ENCODE measurements around the gene IGSF9.

Gene IGSF9

DNA sequence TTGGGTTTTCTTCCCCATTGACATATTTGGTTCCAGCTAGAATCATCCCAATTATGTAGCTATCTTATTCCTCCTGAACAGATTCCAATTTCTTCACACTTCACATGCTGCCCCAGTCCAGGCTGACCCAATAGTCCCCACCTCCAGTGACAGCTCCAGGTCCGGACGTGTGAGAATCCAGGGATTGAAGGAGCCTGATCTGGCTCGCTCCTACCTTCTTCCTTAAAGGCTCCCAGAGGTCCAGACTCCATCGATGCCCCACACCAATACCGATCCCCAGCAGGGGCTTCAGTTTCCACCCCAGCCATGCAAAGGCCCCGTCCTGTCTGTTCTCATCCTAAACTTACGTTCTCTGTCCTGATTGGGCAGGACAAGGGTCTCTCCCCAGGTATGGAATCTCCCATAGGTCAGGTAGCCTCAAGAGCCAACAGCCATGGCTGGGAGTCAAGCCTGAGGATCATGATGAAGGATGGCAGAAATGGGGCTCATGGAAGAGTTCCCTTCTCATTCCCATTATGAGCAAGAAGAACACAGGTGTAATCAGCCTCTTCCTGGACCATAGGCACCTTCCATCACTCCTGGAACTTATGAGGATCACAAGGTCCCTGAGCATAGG, 29.0 kb upstream of the IGSF9 start:
- DNase-seq (ENCODE audit: low read depth), result no peak

DNA sequence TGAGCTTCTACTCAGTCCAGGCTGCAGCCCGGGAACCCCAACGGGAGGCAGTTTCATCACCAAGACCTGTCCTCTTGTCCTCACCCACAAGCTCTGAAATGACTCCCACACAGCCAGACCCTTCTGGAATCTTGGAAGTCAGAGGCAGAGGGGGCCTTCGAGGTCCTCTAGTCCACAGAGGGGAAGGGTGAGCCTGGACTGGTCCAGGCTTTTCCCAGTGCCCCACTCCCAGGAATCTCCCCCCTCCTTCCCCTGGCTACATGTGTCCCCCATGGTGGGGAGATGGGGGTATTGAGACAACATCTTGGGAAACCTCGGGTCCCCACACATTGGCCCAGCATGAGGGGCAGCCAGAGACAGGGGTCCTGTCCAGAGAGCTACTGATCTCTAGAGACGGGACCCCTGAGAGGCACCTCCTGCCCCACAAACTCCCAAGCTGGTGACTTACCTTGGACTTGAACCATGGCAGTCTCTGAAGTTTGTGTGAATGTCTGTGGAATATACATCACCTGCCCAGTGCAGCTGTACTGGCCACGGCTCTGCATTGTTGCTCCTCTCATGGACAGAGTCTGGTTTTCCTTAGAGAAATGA, 28.0 kb upstream of the IGSF9 start:
- DNase-seq (ENCODE audit: low read depth), result no peak

DNA sequence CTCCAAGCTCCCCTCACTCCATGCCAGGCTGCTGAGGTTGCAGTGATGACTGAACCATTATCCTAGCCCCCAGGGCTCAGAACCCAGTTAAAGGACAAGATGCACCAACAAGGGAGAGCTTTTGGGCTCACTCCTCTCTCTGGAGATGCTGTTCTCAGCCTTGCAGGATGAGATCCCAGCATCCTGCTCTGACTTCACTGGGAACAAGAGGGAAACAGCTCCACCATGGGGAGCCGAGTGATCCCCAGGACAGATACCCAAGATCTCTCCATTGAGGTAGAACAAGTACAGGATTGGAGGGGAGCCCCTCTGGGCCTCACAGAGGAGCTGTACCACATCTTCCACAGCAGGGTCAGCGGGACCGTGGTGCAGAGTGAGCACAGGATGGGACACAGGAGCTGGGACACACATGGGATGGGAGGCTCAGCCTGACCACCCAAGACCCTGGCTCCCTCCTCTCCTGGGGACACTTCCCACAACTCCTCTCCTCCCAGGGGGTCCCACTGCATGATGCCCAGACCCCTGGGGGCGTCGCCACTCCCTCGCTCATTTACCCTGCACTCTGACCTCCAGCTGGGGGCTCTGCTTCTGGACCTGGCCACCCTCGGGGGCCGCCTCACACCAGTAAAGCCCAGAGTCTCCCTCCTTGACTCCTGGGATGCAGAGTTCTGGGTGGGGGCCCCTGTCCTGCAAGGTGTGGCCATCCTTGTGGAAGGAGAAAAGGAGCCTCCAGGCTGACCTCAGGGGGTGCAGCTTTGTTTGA, 27.2 kb upstream of the IGSF9 start:
- DNase-seq (ENCODE audit: low read depth), result no peak

DNA sequence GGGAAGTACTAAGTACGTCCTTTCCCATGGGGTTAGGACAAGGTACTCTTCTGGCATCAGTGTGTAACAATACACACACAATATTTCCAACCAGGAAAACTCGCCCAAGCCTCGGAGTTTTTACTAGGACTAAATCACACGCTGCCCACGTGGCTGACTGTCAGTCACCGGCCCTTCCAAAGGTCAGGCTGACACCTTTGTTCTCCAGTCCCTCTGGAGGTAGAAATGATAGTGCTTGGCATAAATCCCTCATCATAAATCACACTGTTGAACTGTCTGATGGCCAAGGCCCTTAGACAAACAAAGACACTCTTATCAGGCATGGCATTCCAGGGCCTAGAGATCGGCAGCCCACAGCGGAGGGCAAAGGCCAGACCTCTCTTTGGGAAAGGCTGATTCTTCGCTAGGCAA, 25.5 kb upstream of the IGSF9 start:
- no peak for DNase-seq (ENCODE audit: low read depth)

DNA sequence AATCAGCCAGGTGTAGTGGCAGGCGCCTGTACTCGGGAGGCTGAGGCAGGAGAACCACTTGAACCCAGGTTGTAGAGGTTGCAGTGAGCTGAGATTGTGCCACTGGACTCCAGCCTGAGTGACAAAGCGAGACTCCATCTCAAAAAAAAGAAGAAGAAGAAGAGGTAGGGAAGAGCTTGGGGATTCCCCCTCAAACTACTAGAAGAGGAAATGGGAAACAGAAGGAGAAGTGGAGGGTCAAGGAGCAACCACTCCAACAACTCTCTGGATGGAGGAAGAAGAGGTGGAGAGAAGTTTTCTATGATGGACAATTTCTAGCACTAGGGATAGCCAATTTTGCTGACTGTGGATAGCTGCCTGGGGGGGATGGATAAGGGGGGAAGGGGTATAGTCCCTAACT, 23.5 kb upstream of the IGSF9 start:
- no peak for DNase-seq (ENCODE audit: low read depth)

DNA sequence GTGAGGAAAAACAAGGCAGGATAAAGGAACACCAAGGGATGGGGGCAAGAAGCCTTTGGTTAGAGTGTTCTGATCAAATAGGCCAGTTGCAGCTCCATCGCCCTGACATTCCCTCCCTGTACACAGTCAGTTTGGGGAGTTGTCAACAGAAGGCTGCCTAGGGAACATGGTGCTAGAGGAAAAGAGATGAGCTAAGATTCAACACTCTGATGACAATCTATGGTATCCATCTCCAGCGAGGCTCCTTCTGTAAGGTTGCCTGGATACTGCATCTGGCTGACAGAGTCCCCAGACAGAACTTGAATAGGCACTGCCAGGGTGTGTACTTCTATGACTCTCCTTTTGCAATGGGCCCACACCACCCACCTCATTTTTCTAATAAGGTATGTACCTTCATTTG, 19.9 kb upstream of the IGSF9 start:
- no peak for DNase-seq (ENCODE audit: low read depth)

DNA sequence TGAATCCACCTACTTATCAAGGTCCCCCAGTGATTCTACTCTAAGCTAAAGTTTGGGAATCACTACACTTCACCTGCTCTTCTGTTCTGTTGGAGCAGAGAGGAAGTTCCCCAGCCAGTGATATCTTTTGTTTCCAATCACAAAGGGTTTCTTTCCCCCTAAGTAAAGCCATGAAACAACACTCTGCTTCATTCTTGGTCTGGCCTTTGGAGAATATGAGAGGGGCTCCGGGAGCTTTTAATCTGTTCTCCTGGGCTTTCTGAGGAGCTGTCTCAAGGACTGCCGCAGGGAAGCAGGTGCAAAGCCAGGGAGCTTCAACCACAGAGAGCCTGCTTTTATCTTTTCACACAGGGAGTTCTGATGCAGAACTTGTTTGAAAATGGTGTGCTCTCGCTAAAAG, 18.7 kb upstream of the IGSF9 start:
- DNase-seq (ENCODE audit: low read depth), result no peak

DNA sequence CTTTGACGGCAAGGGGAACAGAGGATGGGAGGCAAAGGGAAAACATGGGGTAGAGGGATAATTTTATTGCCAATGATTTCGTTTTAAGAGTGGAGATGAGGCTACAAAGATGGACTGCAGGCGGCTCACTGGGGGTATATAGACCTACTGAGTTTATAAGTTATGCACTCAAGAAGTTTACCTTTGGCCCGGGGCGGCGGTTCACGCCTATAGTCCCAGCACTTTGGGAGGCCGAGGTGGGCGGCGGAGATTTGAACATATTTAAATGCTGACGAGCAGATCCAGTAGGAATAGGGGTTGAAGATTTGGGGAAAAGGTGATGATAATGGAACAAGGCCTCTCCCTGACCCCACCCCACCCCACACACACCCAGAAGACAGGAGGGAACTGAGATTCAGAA, 16.8 kb upstream of the IGSF9 start:
- no peak for DNase-seq (ENCODE audit: low read depth)

DNA sequence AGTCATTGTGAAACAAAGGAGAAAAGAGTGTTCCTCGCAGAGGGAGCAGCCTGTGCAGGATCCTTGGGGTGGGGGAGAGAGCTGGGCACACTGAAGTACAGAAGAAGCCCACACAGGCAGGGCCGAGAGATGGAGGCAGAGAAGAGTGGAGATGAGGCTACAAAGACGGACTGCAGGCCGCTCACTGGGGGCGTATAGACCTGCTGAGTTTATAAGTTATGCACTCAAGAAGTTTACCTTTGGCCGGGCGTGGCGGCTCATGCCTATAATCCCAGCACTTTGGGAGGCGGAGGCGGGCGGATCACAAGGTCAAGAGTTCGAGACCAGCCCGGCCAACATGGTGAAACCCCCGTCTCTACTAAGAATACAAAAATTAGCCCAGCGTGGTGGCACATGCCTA, 16.2 kb upstream of the IGSF9 start:
- no peak for DNase-seq (ENCODE audit: low read depth)

DNA sequence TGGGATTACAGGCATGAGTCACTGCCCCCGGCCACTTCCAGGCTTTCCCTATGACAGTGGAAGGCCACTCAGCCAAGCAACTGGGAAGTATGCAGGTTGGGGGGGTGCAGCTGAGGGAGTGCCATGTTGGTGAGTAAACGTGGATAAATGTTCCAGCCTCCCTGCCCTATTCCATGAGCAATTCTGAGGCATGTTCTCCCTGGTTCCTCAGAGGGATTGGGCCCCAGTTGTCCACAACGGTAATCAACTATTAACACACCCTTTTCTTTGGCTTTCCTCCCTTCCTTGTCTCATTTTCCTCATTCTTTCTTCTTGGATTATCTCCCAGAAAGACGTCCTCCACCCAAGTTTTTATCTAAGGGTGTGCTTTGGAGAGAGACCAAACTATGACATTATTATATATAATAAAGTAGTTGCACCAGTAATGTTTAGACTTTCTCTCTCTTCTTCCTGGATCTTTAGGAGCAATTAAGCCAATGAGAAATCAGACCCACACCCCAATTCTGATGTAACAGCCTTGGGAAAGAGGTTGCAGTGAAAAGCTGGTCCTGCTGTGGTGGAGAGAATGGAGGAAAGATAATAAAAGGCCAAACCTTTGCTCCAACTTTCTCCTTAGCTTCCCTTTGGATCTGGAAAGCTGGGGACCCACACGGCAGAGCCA, 15.4 kb upstream of the IGSF9 start:
- peak; percentile 85 for DNase-seq (ENCODE audit: low read depth)

DNA sequence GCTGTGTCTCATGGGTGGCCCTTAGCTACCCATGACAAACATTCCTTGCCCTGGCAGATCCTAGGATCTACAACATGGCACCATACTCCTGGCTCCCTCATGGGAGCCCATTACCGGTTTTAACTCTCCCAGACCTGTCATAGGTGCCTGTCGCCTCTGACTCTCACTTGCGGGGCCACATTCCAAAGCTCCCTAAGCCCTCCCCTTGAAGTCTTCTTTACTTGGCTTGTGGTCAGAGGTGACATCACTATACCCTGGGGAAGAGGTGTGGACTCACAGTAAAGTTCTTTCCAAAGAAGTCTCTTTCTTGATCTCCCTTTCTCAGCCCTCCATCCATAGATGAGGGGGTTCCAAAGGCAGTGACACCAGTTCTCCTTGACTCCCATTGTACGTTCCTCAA, 14.0 kb upstream of the IGSF9 start:
- DNase-seq (ENCODE audit: low read depth), result no peak

DNA sequence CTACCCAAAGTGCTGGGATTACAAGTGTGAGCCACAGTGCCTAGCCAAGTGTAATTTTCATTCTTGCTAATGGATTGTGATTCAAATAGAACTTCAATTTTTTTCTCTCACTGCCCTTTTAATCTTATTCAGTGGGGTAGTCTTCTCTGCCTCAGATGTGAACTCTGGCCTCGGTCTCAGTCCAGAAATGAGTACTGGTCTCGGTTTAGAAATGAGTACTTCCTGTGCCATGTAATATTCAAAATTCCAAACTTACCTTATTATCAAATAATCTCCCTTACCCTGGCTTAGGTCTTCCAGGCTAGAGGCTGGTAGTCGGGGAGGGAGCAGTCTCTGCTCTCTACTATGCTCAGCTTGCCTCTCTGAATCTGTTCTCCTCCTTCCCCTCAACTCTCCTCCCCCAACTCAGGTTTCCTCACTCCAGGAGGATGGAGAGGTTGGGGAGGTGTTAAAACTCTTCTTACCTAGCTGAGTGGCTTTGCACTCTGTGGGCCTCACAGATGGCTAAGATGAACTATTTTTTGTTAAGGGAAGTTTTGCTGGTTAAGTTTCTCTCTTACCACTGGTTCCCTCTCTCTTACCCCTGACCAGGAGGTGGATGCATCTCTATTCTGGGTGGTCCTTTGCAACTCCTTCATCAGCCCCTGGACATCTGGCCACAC, 13.4 kb upstream of the IGSF9 start:
- DNase-seq (ENCODE audit: low read depth), result no peak

DNA sequence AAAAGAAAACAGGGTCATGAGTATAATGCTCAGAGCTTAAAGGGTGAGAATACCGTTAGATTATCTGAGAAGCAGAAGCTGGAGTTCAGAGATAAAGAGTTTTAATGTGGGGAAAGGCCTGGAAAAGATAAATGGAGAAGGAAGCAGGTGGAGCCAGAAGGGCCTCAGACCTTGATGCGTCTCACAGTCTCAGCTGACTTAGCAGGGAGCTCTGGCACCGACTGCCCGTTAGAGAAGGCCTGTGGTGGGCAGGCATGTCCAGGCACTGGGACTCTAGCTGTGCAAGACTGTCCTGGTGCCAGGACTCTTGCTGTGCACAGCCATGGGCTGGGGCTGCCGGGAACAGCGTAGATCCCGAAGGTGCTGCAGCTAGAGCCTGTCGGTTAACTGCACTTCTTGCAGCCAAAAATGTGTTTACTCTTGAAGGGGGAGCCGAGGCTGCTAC, 12.4 kb upstream of the IGSF9 start:
- DNase-seq (ENCODE audit: low read depth), result no peak

DNA sequence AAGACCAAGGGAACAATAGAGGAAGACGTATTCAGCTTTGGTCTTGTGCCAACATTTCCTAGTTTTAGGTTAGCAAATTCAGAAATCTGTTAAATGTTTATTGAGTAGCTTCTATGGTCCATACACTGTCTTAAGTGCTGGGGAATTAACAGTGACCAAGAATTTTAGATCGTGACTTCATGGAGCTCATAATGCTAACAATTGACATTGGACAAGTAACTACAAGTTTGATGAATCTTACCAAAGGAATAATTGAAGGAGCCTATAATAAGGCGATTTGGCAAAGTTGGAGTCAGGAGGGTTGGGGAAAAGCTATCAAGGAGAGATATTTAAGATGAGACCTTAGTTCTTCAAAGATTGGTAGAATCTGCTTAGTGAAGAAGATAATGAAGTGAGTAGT, 10.0 kb upstream of the IGSF9 start:
- no peak for DNase-seq (ENCODE audit: low read depth)

DNA sequence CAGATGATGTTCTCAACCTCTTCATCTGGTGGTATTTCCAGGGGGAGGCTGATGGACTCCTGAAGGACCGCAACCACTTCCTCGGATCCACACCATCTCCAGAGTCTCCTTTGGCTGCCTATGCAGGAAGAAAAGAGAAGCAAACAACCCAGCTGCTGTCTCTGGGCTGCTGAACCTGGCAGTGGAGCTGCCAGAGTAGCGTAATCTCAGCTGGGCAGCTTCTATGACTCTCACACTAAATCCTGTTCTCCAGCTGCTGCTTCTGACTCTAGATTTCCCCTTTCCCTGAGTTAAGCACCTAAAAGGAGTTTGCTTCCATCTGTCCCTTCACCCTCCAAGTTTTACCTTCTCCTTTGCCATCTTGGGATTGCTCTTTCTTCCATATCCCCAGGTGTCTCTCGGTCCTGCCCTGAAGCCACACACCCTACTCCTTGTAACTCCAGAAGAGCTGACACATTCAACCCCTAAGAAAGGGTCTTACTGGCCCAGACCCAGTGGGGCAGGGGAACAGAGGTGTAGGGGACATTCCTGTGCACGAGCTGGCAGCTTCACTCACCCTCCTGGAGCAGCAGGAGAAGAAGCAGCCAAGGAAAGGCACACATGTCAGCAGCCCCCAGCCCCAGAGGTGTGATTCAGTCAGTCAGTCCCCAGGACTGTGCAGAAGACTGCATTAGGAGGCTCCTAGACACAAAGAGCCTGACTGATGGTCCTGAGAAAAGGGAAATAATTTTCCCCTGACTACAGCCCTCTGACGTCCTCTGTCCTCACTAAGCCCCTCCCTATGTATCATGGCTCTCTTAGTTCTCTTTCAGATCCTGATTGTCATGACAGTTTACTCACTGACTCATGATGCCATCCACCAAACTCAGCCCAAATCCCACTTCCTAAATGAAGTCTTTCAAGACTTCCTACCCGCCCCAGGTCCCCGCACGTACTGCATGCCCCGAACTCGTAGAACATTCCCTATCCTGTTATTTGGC, 8.4 kb upstream of the IGSF9 start, which contains the start of gene SLAMF9:
Gene SLAMF9 (minus strand): TSS at position 702 of the 980 bp plus-strand sequence. CDS start 100 bp downstream, at position 602.
- no peak for DNase-seq (ENCODE audit: low read depth)

DNA sequence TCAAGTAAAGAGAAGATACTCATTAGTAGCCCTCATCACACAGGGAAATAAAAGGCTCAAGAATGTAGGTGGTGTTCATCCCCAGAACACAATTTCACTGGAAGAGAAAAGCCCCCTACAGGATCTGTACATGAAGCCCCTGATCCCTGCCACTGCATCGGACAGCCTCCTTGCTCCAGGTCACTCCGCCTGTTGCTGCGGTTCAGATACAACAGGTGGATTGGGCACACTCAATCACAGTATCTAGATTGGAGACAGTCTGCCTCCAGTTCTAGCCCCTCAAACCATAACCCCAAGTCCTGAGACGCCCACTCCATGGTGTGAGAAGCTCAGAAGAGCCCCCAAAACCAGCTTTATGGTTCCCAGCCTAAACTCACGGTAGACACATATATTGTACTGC, 7.5 kb upstream of the IGSF9 start:
- DNase-seq (ENCODE audit: low read depth), result no peak

DNA sequence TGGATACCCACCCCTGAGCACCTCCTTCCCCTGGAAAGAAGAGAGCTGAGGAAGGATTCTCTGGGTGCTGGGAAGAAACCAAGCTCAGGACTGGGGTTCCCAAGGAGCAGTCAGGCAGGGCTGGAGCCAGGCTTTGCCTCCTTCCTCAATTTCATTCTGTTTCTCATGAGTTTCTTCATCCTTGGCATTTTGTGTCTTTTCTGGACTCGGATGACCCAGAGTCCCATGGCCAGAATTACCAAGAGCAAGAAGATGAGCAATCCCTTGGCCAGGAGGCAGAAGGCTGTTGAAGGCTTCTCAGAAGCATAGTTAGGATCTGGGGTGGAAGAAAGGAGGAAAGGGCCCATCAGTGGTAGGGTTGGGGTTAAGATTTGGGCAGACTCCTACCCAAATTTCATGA, 6.1 kb upstream of the IGSF9 start:
- no peak for DNase-seq (ENCODE audit: low read depth)

DNA sequence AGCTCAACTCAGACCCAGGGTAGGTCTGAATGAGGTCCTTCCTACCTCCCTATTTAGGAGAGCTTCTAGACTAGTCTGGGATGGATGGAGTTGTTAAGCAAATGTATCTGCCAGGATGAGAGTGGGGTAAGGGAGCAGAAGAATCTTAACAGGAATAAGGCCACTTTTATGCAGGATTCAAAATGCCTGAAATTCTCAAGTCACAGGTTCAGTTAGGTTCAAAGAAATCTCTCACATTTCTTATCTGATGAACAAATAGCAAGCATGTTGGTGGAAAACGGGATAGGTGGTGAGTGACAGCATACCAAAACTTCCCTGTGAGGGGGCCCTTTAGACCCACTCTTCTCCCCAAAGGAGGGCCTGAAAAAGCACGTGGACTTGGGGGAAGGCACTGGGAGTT, 5.6 kb upstream of the IGSF9 start:
- no peak for DNase-seq (ENCODE audit: low read depth)

DNA sequence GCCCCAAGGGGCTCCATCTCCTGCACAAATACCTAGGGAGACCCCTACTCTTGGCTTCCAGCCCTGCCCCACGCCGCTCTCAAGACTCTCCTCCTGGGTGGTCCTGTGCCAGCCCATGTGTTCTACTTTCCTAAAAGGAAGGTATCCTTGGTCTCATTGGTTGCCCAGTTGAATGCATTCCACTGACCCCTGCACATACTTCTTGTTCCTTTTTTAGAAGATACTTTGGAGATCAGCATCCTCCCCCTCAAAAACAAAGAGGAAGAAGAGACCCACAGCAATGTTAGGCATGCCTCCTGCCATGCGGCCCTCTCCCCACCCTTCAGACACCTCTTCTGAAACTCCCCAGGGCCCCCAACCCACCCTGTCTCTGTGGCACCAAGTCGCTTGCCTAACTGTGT, 4.6 kb upstream of the IGSF9 start:
- DNase-seq (ENCODE audit: low read depth), result no peak

DNA sequence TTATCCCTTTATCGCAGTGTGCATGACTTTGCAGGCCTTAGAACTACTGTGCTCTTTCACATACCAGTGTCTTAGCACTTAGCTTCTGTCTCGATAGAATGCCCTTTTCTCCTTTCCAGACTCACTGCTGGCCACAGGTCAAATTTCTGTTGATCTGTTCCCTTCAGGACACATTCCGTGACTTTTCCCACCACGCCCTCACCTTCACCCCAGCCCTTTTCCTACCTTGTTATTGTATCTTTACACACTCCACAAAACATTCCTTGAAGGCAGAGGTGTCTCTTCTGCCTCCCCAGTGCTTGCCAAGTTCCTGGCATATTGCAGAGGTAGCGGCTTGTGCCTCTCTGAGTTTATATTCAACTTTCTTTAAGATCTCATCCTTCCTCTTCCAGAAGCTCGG, 3.7 kb upstream of the IGSF9 start:
- no peak for DNase-seq (ENCODE audit: low read depth)

DNA sequence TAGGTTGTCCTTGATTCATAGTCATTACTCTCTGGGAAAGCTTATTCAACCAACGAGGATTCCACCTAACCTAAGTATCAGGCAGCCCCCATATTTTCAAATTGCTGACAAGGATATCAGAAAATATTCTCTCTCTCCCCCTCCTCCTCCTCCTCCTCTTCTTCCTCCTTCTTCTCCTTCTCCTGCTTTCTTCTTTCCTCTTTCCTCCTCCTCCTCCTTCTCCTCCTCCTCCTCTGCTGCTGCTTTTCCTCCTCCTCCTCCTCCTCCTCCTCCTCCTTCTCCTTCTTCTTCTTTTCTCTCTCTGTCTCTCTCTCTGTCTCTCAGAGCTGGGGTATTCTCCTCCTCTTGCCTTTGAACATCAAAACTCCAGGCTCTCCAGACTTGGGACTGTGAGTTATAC, 2.5 kb upstream of the IGSF9 start:
- no peak for DNase-seq (ENCODE audit: low read depth)

All from GM04504 (cell line).